Ramos (cell line): ENCODE data around the gene HOXB3.

Experiments used
- in situ Hi-C: fragments of 300-500 bp; cut with MboI; formaldehyde crosslinking; loops from one replicate; pipeline ENCODE4 v1.14.3; 2022; ENCODE audit warnings: low sequenced_read_pairs; ENCODE audit not compliant: unreplicated experiment

The HOXB3 gene

DNA sequence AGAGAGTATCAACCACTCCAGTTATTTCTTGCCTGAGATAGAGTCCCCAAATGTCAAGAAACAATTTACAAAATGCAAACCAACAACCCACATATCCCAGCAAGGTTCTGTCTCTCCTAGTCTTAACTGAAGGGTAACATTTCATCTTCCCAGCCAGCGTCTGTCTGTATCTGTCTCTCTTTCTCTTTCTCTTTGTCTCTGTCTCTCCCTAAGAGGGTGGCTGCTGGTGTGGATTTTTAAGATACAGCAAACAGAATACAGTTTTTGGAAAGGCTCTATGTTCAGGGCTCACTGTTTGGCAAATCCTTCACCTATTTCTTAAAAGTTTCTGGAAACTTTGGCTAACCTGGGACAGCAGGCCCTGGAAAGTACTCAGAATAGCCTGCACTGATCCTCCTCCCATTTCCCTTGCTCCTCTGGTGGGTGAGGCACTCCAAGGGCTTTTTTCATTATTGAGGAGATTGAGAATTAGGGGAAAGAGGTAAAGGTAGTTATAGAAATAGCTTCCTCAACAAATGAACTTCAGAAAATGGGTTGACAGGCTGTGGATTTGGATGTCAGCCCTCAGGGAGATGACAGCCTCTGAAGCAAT is 18.1 kb downstream of the HOXB3 start:
- in situ Hi-C loops = no loop called here

DNA sequence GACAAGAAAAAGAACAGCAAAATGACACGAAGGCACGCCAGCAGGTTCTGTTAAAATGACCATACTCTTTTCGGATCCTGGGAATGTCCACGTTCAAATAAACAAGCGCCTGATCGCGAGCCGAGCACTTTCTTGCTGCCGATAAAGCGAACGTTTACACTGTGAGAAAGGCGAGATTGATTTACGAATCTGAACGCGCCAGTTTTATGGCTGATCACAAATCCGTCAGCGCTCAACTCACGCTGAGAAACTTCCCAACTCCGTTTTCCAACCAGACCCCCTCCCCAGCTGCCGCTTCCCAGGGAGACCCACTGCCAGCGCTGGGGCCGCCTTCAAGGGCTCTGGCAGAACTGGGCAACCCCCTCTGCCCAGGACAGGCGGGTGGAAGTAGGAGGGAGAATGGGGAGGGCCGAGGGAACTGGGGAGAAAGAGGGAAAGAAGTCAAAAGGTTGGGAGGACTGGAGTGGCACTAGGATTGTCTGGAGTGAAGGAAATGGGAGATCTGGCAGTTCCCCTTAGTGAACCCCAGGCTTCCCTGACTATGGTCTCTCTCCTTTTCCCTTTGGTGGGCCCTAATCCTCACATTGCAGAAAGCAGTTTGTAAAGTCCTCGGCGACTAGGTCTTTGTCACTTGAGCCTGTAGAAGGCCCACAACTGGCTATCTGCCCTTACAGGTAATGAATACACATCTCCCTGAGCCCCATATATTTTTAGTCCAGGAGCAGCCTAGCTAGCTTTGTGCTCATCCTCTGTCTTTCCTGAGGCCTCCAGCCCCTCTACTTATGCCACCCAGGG is 18.8 kb downstream of the HOXB3 start:
- in situ Hi-C loops = no loop called here

DNA sequence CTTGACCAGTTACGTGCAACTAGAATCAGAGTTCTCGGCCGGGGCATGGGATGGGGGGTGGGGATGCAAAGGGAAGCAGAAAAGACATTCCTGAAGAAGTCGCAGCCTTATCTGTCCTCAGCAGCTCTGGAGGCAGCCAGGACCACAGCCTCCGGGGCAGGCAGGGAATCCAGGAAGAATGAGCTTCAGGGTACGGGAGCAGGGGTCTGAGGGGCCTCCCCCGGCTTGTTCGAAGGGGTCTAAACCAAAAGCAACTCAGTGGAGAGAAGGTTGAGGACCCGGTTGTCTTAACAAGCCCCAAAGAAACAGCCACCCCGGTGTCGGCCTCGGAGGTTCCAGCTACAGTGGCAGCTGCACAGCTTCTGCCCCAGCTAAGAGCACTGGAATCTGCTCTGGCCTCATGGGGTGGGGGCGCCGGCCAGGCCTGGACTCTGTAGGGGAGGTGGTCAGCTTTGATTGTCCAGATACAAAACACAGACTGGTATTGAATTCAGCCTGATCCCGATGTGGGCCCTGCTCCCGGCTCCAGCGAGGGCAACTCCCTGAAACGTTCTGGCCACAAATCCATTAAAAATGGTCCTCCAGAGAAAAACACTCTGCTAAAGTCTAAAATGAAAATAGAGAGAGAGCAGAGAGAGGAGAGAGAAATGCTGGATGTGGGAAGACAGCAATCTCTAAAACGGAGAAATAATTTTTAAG is 19.6 kb downstream of the HOXB3 start:
- in situ Hi-C loops = no loop called here

DNA sequence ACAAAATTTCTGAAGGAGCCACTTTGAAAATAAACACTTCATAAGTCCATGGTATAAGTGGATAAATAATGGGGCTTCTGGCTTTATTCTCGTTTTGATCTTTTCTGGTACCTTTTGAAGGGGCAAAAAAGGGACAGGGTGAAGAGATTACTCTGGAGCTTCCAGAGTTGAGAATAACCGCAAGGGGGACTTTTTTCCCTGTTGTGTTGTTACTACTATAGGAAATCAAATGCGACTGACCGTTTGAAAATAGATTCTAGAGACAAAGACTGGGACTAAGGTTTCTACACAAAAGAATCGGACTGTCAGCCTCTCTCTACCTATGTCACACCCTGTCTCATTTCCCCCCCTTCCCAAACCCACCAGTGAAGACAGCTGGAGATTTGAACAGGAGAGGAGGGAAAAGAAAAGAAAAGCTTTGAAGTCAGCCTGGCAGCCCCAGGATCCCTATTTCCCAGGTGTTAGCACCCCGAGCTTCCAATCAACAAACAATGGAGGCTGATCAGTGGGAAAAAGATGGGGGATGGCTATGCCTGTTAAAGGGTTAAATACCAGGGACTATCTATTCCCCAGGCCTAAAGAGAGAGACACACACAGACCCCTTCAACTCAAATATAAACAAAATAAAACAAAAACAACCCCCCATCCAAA is 20.2 kb downstream of the HOXB3 start:
- in situ Hi-C loops = no loop called here

DNA sequence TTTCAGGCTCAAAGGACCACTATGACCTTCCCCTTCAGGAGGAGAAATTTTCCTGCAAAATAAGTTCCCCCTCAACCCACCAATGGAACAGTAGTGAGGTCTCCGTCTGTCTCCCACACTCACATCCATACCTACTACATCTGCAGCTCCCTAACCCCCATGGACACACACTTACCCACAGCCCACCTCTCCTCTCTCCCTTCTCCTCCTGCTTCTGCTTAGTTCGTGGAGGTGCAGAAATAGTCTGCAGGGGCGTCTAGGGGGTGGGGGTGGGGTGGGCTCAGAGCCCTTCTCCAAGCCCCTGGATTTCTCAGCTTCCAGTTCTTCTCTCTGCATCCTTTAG is 20.8 kb downstream of the HOXB3 start:
- in situ Hi-C loops = no loop called here

DNA sequence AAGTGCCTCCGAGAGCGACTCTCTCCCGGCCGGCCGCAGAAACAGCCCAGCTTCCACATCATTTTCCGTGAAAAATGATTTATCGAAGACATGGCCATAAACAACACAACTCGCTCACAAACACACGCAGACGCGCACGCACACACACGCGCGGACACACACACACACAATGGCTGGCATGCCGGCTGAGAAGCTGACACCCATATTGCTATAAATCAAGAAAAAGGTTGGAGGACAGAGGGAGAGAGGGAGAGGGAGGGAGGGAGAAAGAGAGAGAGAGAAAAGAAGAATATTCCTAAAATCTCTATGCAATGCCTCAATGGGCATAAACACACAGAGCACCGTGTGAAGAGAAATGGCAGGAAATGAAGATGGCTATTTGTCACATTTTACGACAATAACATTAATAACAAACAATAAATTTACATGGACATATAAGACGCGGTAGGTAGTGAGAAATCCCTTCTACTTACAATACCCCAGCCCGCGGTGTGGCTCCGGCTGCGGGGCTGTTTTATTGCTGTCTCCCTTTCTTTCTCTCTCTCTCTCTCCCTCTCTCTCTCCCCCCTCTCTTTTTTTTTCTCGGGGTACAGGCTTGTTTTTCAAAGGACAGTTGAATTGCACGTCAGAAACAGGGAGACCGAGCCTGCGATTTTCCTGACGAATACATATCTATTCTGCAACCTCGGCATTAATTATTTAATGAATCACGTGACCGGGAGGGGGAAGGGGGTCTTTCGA is 21.4 kb downstream of the HOXB3 start:
- in situ Hi-C loops = no loop called here

DNA sequence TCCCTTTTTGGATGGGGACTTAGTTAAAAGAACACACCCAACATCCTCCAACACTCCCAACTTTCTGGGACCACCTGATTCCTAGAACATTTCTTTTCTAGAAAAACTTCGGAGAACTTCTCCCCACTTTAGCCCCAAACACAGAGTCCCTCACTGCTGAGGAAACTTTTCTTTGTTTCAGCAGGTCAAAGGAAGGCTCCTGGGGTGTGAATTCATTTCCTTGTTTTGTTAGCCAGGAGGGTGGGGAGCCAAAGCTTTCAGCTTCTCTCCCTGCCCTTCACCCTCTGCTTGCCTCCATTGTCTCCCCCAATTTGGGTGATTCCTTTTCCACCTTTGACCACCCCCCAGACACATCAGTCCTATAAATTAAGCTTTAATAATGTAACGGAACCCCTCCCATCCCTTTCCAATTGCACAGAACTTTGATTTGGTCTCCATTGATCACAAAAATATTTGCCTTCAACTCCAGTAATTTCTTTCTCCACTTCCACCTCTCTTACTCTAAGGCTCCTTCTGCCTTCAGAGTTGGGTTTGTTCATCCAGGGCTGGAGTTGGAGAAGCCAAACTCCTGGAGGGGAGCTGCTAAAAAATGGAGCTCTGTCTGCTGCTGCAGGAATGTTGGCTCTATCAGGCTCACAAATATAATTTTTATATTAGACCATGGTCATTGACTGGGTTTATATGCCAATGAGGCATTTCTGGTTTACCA is 22.2 kb downstream of the HOXB3 start:
- in situ Hi-C loops = no loop called here

DNA sequence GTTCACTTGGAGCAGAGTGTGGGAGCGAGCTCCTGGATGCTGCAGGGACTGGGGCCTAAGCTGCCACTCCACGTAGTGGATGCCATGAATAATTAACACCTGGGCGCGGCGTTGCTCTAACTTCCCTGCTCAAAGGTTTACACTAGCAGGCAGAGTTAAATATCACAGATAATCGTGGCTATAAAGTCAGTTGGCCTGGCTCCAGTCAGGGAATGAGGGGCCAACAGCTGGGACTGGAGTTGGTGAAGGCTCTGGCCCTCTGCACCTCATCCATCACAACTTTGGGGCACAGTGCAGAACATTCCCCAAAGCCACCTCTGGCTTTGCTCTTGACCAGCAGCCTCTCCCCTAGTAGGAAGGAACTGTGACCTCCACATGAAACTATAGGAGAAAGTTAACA is 22.8 kb downstream of the HOXB3 start:
- in situ Hi-C loops = no loop called here

DNA sequence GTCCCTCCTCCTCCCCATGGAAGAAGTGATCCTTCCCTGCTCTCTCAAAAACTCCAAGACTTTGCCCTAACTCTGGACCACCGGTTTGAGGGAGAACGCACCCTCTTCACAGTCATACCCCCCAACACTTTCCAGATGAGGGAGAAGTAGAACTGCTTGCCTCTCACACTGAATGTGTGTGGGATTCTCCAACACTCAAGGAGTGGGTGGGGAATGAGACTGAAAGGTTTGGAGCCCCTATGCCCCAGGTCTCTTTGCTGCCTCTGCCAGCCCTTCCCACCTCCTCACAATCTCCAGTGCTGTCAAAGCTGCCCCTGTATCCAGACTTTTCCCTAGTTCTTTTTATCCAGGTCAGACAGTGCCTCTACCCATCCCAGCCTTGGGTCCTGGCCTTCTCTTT is 23.3 kb downstream of the HOXB3 start:
- in situ Hi-C loops = no loop called here

DNA sequence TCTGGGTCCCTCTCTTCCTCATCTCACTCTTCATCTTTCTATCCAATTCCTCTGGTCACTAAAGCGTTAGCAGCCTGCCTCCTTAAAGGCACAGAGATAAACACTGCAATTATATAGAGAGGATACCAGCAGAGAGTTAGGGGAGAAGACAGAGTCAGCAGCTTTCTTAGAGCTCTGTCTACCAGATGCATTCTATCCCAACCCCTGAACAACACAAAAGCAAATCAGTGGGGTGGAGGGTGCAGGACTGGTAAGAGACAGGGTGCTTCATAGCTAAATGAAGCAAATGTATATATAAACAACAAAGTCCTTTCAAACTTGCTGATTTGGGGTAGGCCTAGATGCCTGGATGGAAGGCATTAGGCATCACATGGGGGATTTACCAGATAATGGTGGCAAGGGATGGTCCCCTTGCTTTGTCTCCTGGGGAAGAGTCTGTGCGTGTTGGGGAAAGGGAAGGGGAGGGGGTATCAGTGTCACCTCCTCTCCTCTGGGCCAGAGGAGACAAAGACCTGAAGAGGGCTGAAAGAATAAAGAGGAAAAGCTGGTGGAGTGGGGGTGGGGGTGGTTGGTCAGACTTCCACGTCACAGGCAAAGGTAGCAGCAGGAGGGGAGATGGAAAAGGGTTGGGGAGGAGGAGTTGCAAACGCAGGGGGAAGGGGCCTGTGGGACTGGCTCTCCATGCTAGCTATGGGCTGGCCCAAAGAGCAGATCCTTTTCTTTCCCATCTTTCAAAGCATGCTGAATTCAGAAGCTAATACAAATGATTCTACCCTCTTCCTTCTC is 23.9 kb downstream of the HOXB3 start:
- in situ Hi-C loops = no loop called here

DNA sequence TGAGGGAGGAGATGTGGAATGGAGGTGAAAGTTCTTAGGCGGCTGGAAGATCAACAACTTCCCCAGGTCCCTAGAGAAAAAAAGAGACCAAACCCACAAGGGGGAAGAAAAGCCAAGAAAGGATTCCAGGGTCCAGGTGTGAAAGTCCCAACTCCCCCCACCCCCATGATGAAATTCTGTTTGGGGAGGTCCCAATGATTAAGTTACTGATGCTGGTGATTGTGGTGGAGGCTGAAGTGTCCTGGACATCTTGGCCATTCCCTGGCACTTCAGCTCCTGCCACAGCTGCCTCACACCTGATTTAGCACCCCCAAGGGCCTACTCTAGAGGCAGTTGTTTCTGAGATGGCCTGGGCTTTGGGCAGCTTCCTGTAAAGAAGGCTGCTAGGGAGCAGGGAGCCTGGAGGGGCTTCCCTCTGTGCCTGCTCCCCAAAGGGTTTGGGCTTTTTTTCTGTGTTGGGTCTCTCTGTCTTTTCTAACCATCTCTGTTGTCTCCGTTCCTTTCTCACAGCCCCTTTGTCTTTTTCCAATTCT is 25.0 kb downstream of the HOXB3 start:
- in situ Hi-C loops = no loop called here

DNA sequence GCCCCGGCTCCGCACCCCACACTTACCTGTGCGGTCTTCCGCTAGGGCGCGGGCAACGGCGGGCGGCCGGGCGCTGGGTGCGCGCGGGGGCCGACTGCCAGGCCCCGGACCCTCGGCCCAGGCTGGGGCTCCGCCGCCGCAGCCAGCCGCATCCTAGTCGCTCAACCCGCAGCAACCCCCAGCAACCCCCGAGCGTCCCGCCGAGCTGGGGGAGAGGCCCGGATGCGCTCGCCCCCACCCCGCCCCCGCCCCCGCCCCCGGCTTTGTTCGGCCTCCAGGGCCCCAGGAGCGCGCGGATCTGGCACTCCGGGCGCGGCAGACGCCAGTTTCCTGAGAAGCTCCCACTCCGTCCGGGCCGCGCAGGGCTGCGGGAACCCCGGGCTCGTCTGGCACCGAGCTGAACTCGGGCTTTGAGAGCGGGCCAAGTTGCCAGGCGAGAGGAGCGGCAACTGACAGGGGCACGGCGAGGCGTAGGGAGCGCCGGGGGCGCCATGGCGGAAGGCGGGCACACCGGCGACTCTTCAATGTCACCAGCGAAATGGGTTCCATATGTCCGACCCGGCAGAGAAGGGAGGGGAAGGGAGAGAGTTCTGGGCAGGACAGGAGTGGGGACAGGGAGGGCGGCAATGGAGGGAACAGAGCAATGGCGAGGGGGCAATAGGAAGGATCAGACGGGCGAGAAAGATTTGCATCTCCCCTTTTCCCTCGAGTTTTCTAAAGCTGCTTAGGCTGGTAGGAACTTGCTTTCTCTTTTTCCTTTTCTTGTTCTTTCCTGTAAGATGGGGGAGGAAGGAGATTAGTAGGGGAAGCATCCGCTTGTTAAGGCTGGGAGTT is 25.6 kb downstream of the HOXB3 start:
- in situ Hi-C loops = no loop called here

DNA sequence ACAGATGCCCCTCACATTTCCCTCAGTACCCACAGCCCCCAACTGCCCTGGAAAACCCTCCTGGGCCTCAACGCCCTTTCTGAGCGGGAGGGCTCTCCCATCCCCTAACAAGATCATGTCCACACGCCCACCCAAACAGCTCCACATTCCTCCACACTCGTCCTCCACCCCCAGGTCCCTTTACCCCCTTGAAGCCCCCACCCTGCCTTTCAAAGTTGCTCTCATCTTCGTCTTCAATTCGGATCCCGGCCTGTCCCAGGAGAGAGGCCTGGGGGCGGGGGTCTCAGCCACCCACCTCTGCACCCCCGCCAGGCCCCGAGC is 26.2 kb downstream of the HOXB3 start:
- in situ Hi-C loops = no loop called here

DNA sequence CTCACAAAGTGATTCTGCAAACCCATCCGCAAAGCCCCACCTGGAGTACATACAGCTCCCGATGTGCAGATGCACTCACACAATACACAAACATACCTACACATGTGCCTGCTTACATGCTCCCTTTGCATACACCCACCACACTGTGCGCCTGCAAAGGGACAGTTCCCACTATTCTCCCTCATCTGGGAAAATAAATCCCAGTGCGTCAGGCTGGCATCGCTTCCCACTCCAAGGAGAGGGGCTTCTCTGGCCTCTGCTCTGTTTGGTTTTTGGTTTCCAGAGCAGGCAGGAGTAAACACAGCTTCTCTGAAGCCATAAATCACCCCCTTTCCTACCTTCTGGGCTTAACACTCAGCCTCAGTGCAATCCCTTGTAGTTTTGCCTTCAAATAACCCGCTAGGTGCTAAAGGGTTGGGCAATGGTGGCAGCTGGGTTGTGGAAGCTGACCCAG is 26.6 kb downstream of the HOXB3 start:
- in situ Hi-C loops = no loop called here

DNA sequence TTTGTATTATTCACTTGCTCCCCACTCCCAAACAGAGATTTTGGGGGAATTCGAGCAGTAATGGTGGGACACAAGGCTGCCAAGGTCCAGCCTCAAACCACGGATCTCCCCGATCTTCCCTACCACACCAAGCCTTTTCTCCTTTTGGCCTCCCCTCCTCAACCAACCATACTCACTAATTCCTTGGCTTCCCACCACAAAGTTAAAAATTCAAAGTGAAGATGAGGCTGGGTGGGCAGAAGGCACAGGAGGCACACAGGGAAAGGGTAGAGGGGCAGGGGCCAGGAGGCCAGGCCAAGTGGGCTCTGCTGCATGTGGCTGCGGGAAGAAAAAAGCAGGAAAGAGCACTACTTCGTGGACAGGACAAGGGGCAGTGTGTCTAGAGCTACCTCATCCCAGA is 27.1 kb downstream of the HOXB3 start:
- in situ Hi-C loops = no loop called here

DNA sequence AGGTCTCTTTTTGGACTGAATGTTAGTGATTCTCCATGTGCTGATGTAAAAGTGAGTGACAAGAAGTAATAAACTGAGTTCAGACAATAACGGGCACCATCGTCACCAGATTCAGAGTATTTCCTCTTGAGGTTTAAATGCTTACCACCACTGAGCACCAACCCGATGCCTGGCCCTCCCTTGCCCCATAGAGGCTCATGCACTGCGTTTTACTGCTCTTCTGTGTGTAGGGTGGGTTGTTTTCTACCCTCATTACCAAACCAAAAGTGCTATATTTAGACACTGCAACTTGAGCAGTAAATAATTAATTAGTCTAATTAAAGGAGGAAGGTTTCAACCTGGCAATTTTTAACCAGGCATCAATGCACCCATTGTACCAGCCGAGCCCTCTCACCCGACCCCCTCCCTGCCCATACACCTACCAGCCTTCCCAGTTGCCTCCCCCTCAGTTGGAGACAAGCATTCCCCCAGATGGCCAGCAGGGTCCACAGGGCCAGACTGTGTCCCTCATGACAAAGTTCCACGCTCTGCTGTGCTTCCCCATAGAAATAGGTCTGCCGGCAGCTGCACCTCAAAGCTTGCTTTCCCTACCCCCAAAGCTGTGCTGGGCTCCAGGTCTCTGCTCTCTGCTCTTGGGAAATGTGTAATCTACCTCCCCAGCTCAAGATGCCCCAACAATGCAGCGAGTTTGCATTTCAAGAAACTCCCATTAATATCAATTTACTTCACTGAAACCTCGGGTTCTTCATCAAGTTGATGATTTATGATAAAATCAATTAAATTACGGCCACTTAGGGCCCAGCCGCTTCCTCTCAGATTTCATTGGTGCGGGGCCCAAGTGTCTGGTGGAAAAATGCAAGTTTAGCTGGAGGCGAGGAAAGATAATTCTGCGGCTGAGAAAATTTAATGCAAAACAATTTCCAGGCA is 27.9 kb downstream of the HOXB3 start:
- in situ Hi-C loops = no loop called here
